ENCODE measurements around the gene EXT2.

- TF ChIP-seq, protein P1, sequence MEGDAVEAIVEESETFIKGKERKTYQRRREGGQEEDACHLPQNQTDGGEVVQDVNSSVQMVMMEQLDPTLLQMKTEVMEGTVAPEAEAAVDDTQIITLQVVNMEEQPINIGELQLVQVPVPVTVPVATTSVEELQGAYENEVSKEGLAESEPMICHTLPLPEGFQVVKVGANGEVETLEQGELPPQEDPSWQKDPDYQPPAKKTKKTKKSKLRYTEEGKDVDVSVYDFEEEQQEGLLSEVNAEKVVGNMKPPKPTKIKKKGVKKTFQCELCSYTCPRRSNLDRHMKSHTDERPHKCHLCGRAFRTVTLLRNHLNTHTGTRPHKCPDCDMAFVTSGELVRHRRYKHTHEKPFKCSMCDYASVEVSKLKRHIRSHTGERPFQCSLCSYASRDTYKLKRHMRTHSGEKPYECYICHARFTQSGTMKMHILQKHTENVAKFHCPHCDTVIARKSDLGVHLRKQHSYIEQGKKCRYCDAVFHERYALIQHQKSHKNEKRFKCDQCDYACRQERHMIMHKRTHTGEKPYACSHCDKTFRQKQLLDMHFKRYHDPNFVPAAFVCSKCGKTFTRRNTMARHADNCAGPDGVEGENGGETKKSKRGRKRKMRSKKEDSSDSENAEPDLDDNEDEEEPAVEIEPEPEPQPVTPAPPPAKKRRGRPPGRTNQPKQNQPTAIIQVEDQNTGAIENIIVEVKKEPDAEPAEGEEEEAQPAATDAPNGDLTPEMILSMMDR (conservative IDR thresholded peaks at IDR 0.05; ENCODE audit: low read length), result no peak
- TF ChIP-seq EZH2phosphoT487 (IDR thresholded peaks at IDR 0.05; ENCODE audit: borderline replicate concordance), result no peak
Observed at GRCh38 chr11:44228379-44228778, 132.9 kb downstream of the EXT2 start.

Measured in Loucy (cell line).